H9 (cell line): ENCODE data around the gene LIAS. TPM values are rescaled to one million over a fixed set of nuclear protein-coding genes. Genes with fewer than 3 reads are reported as not detected.

ENCODE experiments used
- DNase-seq: peaks from one replicate; pipeline ENCODE4 v3.0.0-alpha.2; 2017
- H2AFZ ChIP-seq: one replicate; pipeline ENCODE4 v1.6.1; 2013; ENCODE audit warnings: mild to moderate bottlenecking, low read length, control low read depth, moderate library complexity
- H2AK5ac ChIP-seq: 2 replicates; pipeline ENCODE4 v1.6.1; 2013; ENCODE audit warnings: low read length, control low read depth, mixed read lengths; ENCODE audit not compliant: insufficient read length
- H2BK120ac ChIP-seq: one replicate; pipeline ENCODE4 v1.6.1; 2013; ENCODE audit warnings: low read depth, mild to moderate bottlenecking, low read length, control low read depth, inconsistent platforms; ENCODE audit not compliant: poor library complexity, severe bottlenecking
- H2BK12ac ChIP-seq: 2 replicates; pipeline ENCODE4 v1.6.1; 2013; ENCODE audit warnings: low read length, control low read depth, mixed read lengths, low read depth; ENCODE audit not compliant: insufficient read length
- H2BK15ac ChIP-seq: 2 replicates; pipeline ENCODE4 v1.6.1; 2013; ENCODE audit warnings: low read depth, low read length, control low read depth
- H2BK20ac ChIP-seq: one replicate; pipeline ENCODE4 v1.6.1; 2013; ENCODE audit warnings: low read depth, mild to moderate bottlenecking, low read length, control low read depth, inconsistent platforms; ENCODE audit not compliant: poor library complexity, severe bottlenecking
- H2BK5ac ChIP-seq: 2 replicates; pipeline ENCODE4 v1.6.1; 2013; ENCODE audit warnings: low read length, control low read depth, mixed read lengths; ENCODE audit not compliant: insufficient read length
- H3K14ac ChIP-seq: 2 replicates; pipeline ENCODE4 v1.6.1; 2013; ENCODE audit warnings: low read length, control low read depth; ENCODE audit not compliant: insufficient read depth
- H3K18ac ChIP-seq: 2 replicates; pipeline ENCODE4 v1.6.1; 2013; ENCODE audit warnings: low read depth, mild to moderate bottlenecking, mixed read lengths, low read length, control low read depth; ENCODE audit not compliant: insufficient read length
- H3K23ac ChIP-seq: 2 replicates; pipeline ENCODE4 v1.6.1; 2013; ENCODE audit warnings: low read length, control low read depth, mixed read lengths, low read depth; ENCODE audit not compliant: insufficient read length
- H3K23me2 ChIP-seq: 2 replicates; pipeline ENCODE4 v1.6.1; 2013; ENCODE audit warnings: low read depth, mild to moderate bottlenecking, mixed read lengths, low read length, control low read depth; ENCODE audit not compliant: insufficient read length, poor library complexity, severe bottlenecking
- H3K27ac ChIP-seq: 2 replicates; pipeline ENCODE4 v1.5.1; 2013; ENCODE audit warnings: low read length, control low read depth, mixed read lengths, low read depth; ENCODE audit not compliant: insufficient read length
- H3K27me3 ChIP-seq: 2 replicates; pipeline ENCODE4 v1.6.1; 2013; ENCODE audit warnings: low read length, control low read depth, inconsistent platforms; ENCODE audit not compliant: insufficient read depth
- H3K4ac ChIP-seq: 2 replicates; pipeline ENCODE4 v1.6.1; 2013; ENCODE audit warnings: low read depth, mild to moderate bottlenecking, control low read depth, inconsistent platforms, low read length, moderate library complexity
- H3K4me1 ChIP-seq: 2 replicates; pipeline ENCODE4 v1.6.1; 2013; ENCODE audit warnings: low read length, control low read depth, inconsistent platforms; ENCODE audit not compliant: insufficient read depth
- H3K4me2 ChIP-seq: 2 replicates; pipeline ENCODE4 v1.6.1; 2013; ENCODE audit warnings: low read length, control low read depth, mixed read lengths; ENCODE audit not compliant: insufficient read length, insufficient read depth
- H3K56ac ChIP-seq: 2 replicates; pipeline ENCODE4 v1.6.1; 2013; ENCODE audit warnings: low read depth, mild to moderate bottlenecking, mixed read lengths, low read length, control low read depth; ENCODE audit not compliant: insufficient read length
- H3K79me1 ChIP-seq: 2 replicates; pipeline ENCODE4 v1.6.1; 2013; ENCODE audit warnings: low read depth, mild to moderate bottlenecking, moderate library complexity, low read length, control low read depth, inconsistent platforms; ENCODE audit not compliant: insufficient read depth, poor library complexity, severe bottlenecking
- H3K79me2 ChIP-seq: 2 replicates; pipeline ENCODE4 v1.6.1; 2013; ENCODE audit warnings: low read length, control low read depth, inconsistent platforms; ENCODE audit not compliant: insufficient read depth
- H3K9ac ChIP-seq: 2 replicates; pipeline ENCODE4 v1.6.1; 2013; ENCODE audit warnings: low read length, control low read depth, mixed read lengths; ENCODE audit not compliant: insufficient read length; ENCODE audit errors: extremely low read depth
- H3K9me3 ChIP-seq: one replicate; pipeline ENCODE4 v1.6.1; 2013; ENCODE audit warnings: low read depth, low read length, inconsistent platforms; ENCODE audit not compliant: control insufficient read depth
- H3T11ph ChIP-seq: one replicate; pipeline ENCODE4 v1.6.1; 2013; ENCODE audit warnings: mild to moderate bottlenecking, low read length, control low read depth, inconsistent platforms
- H4K20me1 ChIP-seq: one replicate; pipeline ENCODE4 v1.6.1; 2013; ENCODE audit not compliant: control insufficient read depth, insufficient read length, insufficient read depth
- H4K5ac ChIP-seq: 2 replicates; pipeline ENCODE4 v1.6.1; 2013; ENCODE audit warnings: low read depth, mild to moderate bottlenecking, mixed read lengths, low read length, control low read depth; ENCODE audit not compliant: insufficient read length
- H4K8ac ChIP-seq: replicated peaks from 2 replicates; pipeline ENCODE4 v1.6.1; 2013; ENCODE audit warnings: low read length, control low read depth, mixed read lengths, low read depth; ENCODE audit not compliant: insufficient read length
- H4K91ac ChIP-seq: 2 replicates; pipeline ENCODE4 v1.6.1; 2013; ENCODE audit warnings: low read depth, mild to moderate bottlenecking, moderate library complexity, mixed read lengths, low read length, control low read depth; ENCODE audit not compliant: insufficient read length
- H3K27ac Mint-ChIP-seq, 3 experiments: 2 replicates in 2 of 3; 3 replicates in 1 of 3; pipeline ENCODE4 v1.8.0; 2020 to 2021; ENCODE audit warnings: mixed read lengths in 3 of 3, mild to moderate bottlenecking in 1 of 3, moderate library complexity in 1 of 3
- H3K27me3 Mint-ChIP-seq: 2 replicates; pipeline ENCODE4 v1.8.0; 2021; ENCODE audit warnings: low read depth, mild to moderate bottlenecking, moderate library complexity, mixed read lengths
- H3K36me3 Mint-ChIP-seq, 3 experiments: 2 replicates in 2 of 3; 3 replicates in 1 of 3; pipeline ENCODE4 v1.8.0; 2020 to 2021; ENCODE audit warnings: low read depth in 3 of 3, mixed read lengths in 3 of 3; ENCODE audit not compliant: insufficient read depth in 1 of 3
- H3K4me1 Mint-ChIP-seq, 2 experiments: 2 replicates each; pipeline ENCODE4 v1.8.0; 2020; ENCODE audit warnings: mixed read lengths in 2 of 2
- H3K4me3 Mint-ChIP-seq, 2 experiments: 2 replicates in 1 of 2; 3 replicates in 1 of 2; pipeline ENCODE4 v1.8.0; 2020 to 2021; ENCODE audit warnings: mild to moderate bottlenecking in 2 of 2, mixed read lengths in 2 of 2, moderate library complexity in 1 of 2
- H3K9me3 Mint-ChIP-seq, 2 experiments: 2 replicates in 1 of 2; 3 replicates in 1 of 2; pipeline ENCODE4 v1.8.0; 2020; ENCODE audit warnings: mild to moderate bottlenecking in 2 of 2, mixed read lengths in 2 of 2, moderate library complexity in 1 of 2
- CTCF ChIP-seq: fragments of 200-600 bp; sonication (generic); conservative IDR thresholded peaks from 3 replicates; pipeline ENCODE4 v1.8.0; 2021; ENCODE audit warnings: antibody characterized with exemption, mild to moderate bottlenecking
- WGBS: extraction: QIAGEN DNeasy Blood & Tissue Kit; methylation state at CpG from one replicate; pipeline ENCODE4 v1.1.7; 2013; ENCODE audit warnings: missing lambda C conversion rate, low lambda C conversion rate, mixed read lengths; ENCODE audit not compliant: insufficient read length; ENCODE audit errors: extremely low coverage; 5-methylcytosine and 5-hydroxymethylcytosine counted together
- total RNA-seq: library from RNA; stranded (reverse); gene quantifications from 2 replicates; pipeline ENCODE4 v1.2.1, GENCODE V29; 2021

LIAS gene
- total RNA-seq, 1 experiment from 2014 or later = 18.5 TPM

GRCh38 chr4:39469429-39470077 lies 10.7 kb downstream of the LIAS start:
- Histone ChIP-seq H2BK20ac (no peak overlapping the region), H3K9ac (no peak overlapping the region), H3K18ac (no peak overlapping the region), H4K91ac (no peak overlapping the region), H4K20me1 (no peaks in the 10 kb centered on the region), H2BK5ac (no peak overlapping the region), H3K23me2 (no peaks in the 10 kb centered on the region), H3K79me2 (no peaks in the 10 kb centered on the region), H3K23ac (no peak overlapping the region), H3K4ac (no peak overlapping the region), H2BK120ac (no peak overlapping the region), H3K9me3 (no peaks in the 10 kb centered on the region), H3T11ph (no peak overlapping the region), H4K5ac (no peak overlapping the region), H2BK15ac (no peak overlapping the region), H3K27me3 (no peaks in the 10 kb centered on the region), H2AFZ (no peak overlapping the region), H2AK5ac (no peak overlapping the region), H3K79me1 (no peaks in the 10 kb centered on the region), H3K4me1 (no peaks in the 10 kb centered on the region), H3K27ac (no peak overlapping the region), H3K14ac (no peak overlapping the region), H4K8ac (no peak overlapping the region), H3K4me2 (no peak overlapping the region), H2BK12ac (no peak overlapping the region), H3K56ac (no peak overlapping the region)
- no peak overlapping the region; a peak in 1 of 5 replicates for H3K4me3 Mint-ChIP-seq
- DNase-seq = peak; percentile 70
- no peaks in the 10 kb centered on the region for H3K27me3 Mint-ChIP-seq
- H3K4me1 Mint-ChIP-seq = peaks cover 2 to 4% of the 10 kb centered on the region in 2 experiments; a peak in 1 of 4 replicates
- peak overlapping the region; percentile 82 to 93 (median 92); a peak in 4 of 7 replicates for H3K27ac Mint-ChIP-seq
- WGBS = no CpG with 5 or more reads among the region's 4 CpGs
- TF ChIP-seq CTCF = peak; percentile 93
- no peaks in the 10 kb centered on the region for H3K9me3 Mint-ChIP-seq
- H3K36me3 Mint-ChIP-seq = peaks cover 18 to 49% (median 40%) of the 10 kb centered on the region in 3 experiments
